Measurements from ENCODE around the gene GPR15LG. TPM values are rescaled to one million over a fixed set of nuclear protein-coding genes. Genes with fewer than 3 reads are reported as not detected.
A peak's percentile ranks its signal among the peaks of the same experiment; 100 is the strongest.
"Not testable (repeated sequence)": the region's sequence is repeated elsewhere in the genome, so short reads cannot be mapped to it uniquely, and the experiment has no call there.

Gene GPR15LG
- total and polyA plus RNA-seq, 2 experiments from 2014 or later = not detected

DNA sequence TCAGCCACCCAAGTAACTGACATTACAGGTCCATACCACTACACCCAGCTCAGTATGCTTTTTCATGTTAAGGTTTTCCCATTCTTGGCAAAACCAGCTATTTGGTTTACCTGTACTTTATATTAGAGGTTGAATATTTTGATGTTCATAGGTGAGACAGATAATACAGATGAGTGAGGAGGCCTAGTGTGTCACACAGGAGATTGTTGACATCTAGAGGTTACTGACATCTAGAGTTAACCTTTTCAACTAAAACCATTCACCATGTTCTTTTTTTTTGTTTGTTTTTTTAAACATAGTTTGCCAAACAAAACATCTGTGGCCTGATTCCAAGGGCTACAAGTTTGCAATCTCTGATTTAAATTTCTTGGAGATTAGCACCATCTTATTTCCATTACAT lies 26.3 kb upstream of the GPR15LG start:
- DNase-seq = no peak
- TF ChIP-seq EZH2 (IDR thresholded peaks at IDR 0.05; ENCODE audit: insufficient read depth, poor library complexity, severe bottlenecking) (no peak), EZH2phosphoT487 (IDR thresholded peaks at IDR 0.05; ENCODE audit: insufficient read depth, low read depth) (no peak)
- Histone ChIP-seq H3K9me3 (ENCODE audit: low read depth) (no peaks in the 10 kb centered on the region), H3K79me2 (ENCODE audit: insufficient read depth) (peaks cover 36% of the 10 kb centered on the region), H3K9ac (no peak overlapping the region), H2AFZ (no peak overlapping the region), H3K27me3 (replicated peaks; ENCODE audit: insufficient read depth) (no peaks in the 10 kb centered on the region), H3K4me3 (no peak overlapping the region), H3K36me3 (ENCODE audit: low read depth) (peaks cover 88% of the 10 kb centered on the region), H3K4me1 (ENCODE audit: insufficient read depth) (no peaks in the 10 kb centered on the region), H4K20me1 (ENCODE audit: insufficient read depth) (no peaks in the 10 kb centered on the region), H3K4me2 (ENCODE audit: unreplicated experiment) (no peak overlapping the region), H3K27ac (no peak overlapping the region), H3F3A (ENCODE audit: insufficient read depth) (peaks cover 27% of the 10 kb centered on the region), H3K9me2 (ENCODE audit: insufficient read depth) (no peaks in the 10 kb centered on the region)
- in situ Hi-C loops (cut with MboI) = no loop called here

- WGBS, 2 experiments (ENCODE audit: low coverage in 1 of 2, low lambda C conversion rate in 2 of 2, missing lambda C conversion rate in 2 of 2) = 79 to 82% methylated on average over 9 of the region's 9 CpGs
Observed at GRCh38 chr10:84148006-84148597, 25.5 kb upstream of the GPR15LG start.

DNA sequence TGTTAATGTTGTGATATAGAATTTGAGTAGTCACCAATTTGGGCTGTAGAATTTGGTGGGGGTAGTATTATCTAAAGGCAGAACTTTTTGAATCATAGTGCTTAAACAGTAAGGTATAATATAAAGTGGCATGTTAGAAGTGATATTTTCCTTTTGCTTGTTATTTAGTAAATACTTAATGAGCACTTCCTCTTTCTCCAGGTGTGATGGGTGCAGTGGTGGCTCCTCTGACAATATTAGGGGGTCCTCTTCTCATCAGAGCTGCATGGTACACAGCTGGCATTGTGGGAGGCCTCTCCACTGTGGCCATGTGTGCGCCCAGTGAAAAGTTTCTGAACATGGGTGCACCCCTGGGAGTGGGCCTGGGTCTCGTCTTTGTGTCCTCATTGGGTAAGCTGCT lies 23.7 kb upstream of the GPR15LG start:
- no peak overlapping the region for H3K27ac ChIP-seq
- 100% methylated on average over 2 of the region's 2 CpGs for WGBS, 2 experiments (ENCODE audit: low coverage in 1 of 2, low lambda C conversion rate in 2 of 2, missing lambda C conversion rate in 2 of 2)
- peaks cover 36% of the 10 kb centered on the region for H3F3A ChIP-seq (ENCODE audit: insufficient read depth)
- H3K9ac ChIP-seq = no peak overlapping the region
- H3K9me3 ChIP-seq (ENCODE audit: low read depth) = no peaks in the 10 kb centered on the region
- H3K79me2 ChIP-seq (ENCODE audit: insufficient read depth) = peaks cover 18% of the 10 kb centered on the region
- H2AFZ ChIP-seq = no peak overlapping the region
- no peak overlapping the region for H3K4me3 ChIP-seq
- H3K36me3 ChIP-seq (ENCODE audit: low read depth) = peaks cover 86% of the 10 kb centered on the region
- no peak overlapping the region for H3K4me2 ChIP-seq (ENCODE audit: unreplicated experiment)
- H4K20me1 ChIP-seq (ENCODE audit: insufficient read depth) = no peaks in the 10 kb centered on the region
- H3K27me3 ChIP-seq (replicated peaks; ENCODE audit: insufficient read depth) = no peaks in the 10 kb centered on the region
- TF ChIP-seq EZH2phosphoT487 (IDR thresholded peaks at IDR 0.05; ENCODE audit: insufficient read depth, low read depth) (no peak), EZH2 (IDR thresholded peaks at IDR 0.05; ENCODE audit: insufficient read depth, poor library complexity, severe bottlenecking) (no peak)
- no peaks in the 10 kb centered on the region for H3K4me1 ChIP-seq (ENCODE audit: insufficient read depth)
- in situ Hi-C loops (cut with MboI) = no loop called here
- DNase-seq = no peak
- H3K9me2 ChIP-seq (ENCODE audit: insufficient read depth) = no peaks in the 10 kb centered on the region

More at GRCh38 chr10:84148006-84148597, 25.5 kb upstream of the GPR15LG start:
- Histone ChIP-seq H3K79me2 (ENCODE audit: insufficient read depth) (peaks cover 29% of the 10 kb centered on the region), H3F3A (ENCODE audit: insufficient read depth) (peaks cover 27% of the 10 kb centered on the region), H3K36me3 (ENCODE audit: low read depth) (peaks cover 89% of the 10 kb centered on the region)
- H3K4me3 ChIP-seq; H3K9me3 ChIP-seq (ENCODE audit: low read depth); H3K9me2 ChIP-seq (ENCODE audit: insufficient read depth); H3K27me3 ChIP-seq (replicated peaks; ENCODE audit: insufficient read depth); H3K9ac ChIP-seq; H3K27ac ChIP-seq; in situ Hi-C loops (cut with MboI); H2AFZ ChIP-seq; H3K4me1 ChIP-seq (ENCODE audit: insufficient read depth); H4K20me1 ChIP-seq (ENCODE audit: insufficient read depth); H3K4me2 ChIP-seq (ENCODE audit: unreplicated experiment): not testable (repeated sequence)
- peak; percentile 78 for DNase-seq

DNA sequence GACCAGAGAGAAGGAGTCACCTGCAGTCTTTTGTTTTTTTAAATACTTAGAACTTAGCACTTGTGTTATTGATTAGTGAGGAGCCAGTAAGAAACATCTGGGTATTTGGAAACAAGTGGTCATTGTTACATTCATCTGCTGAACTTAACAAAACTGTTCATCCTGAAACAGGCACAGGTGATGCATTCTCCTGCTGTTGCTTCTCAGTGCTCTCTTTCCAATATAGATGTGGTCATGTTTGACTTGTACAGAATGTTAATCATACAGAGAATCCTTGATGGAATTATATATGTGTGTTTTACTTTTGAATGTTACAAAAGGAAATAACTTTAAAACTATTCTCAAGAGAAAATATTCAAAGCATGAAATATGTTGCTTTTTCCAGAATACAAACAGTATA lies 20.8 kb upstream of the GPR15LG start:
- H3K36me3 ChIP-seq (ENCODE audit: low read depth) = peaks cover 66% of the 10 kb centered on the region
- no peak for TF ChIP-seq EZH2phosphoT487 (IDR thresholded peaks at IDR 0.05; ENCODE audit: insufficient read depth, low read depth)
- TF ChIP-seq EZH2 (IDR thresholded peaks at IDR 0.05; ENCODE audit: insufficient read depth, poor library complexity, severe bottlenecking) = no peak
- no peaks in the 10 kb centered on the region for H4K20me1 ChIP-seq (ENCODE audit: insufficient read depth)

GRCh38 chr10:84155521-84155920 lies 18.1 kb upstream of the GPR15LG start:
- Histone ChIP-seq H3K79me2 (ENCODE audit: insufficient read depth) (0 out of 2 replicates have a peak, but pooled peaks cover 8% of the 10 kb centered on the region), H3K27me3 (replicated peaks; ENCODE audit: insufficient read depth) (no peaks in the 10 kb centered on the region), H3K4me2 (ENCODE audit: unreplicated experiment) (no peak overlapping the region), H3K27ac (no peak overlapping the region), H3K9me2 (ENCODE audit: insufficient read depth) (no peaks in the 10 kb centered on the region), H3K9ac (no peak overlapping the region), H3F3A (ENCODE audit: insufficient read depth) (peaks cover 30% of the 10 kb centered on the region), H3K4me3 (no peak overlapping the region), H2AFZ (no peak overlapping the region), H3K9me3 (ENCODE audit: low read depth) (no peaks in the 10 kb centered on the region), H3K36me3 (ENCODE audit: low read depth) (peaks cover 43% of the 10 kb centered on the region), H4K20me1 (ENCODE audit: insufficient read depth) (no peaks in the 10 kb centered on the region), H3K4me1 (ENCODE audit: insufficient read depth) (no peaks in the 10 kb centered on the region)
- whole genome bisulfite sequencing, 2 experiments (ENCODE audit: low coverage in 1 of 2, low lambda C conversion rate in 2 of 2, missing lambda C conversion rate in 2 of 2) = 98 to 99% methylated on average over 4 of the region's 4 CpGs
- TF ChIP-seq EZH2 (IDR thresholded peaks at IDR 0.05; ENCODE audit: insufficient read depth, poor library complexity, severe bottlenecking) = no peak
- TF ChIP-seq EZH2phosphoT487 (IDR thresholded peaks at IDR 0.05; ENCODE audit: insufficient read depth, low read depth) = no peak
- in situ Hi-C loops (cut with MboI) = no loop called here
- DNase-seq = no peak

More for the DNA sequence above, 20.8 kb upstream of the GPR15LG start:
- no peak overlapping the region for H3K9ac ChIP-seq
- in situ Hi-C loops (cut with MboI) = no loop called here
- H3K9me2 ChIP-seq (ENCODE audit: insufficient read depth) = no peaks in the 10 kb centered on the region
- no peaks in the 10 kb centered on the region for H3K4me1 ChIP-seq (ENCODE audit: insufficient read depth)
- peaks cover 13% of the 10 kb centered on the region; the same call in 1 of the 2 replicates for H3K79me2 ChIP-seq (ENCODE audit: insufficient read depth)
- DNase-seq = no peak
- no peak overlapping the region for H3K4me2 ChIP-seq (ENCODE audit: unreplicated experiment)
- H3K9me3 ChIP-seq (ENCODE audit: low read depth) = no peaks in the 10 kb centered on the region
- no peak overlapping the region for H3K27ac ChIP-seq
- H2AFZ ChIP-seq = no peak overlapping the region
- no peaks in the 10 kb centered on the region for H3K27me3 ChIP-seq (replicated peaks; ENCODE audit: insufficient read depth)
- H3K4me3 ChIP-seq = no peak overlapping the region
- peaks cover 31% of the 10 kb centered on the region for H3F3A ChIP-seq (ENCODE audit: insufficient read depth)
